Neural progenitor cell (in vitro differentiated cells): ENCODE measurements around the gene MACROD2. TPM values are rescaled to one million over a fixed set of nuclear protein-coding genes. Genes with fewer than 3 reads are reported as not detected.

Source experiments
- DNase-seq: peaks from one replicate; pipeline ENCODE4 v3.0.0-alpha.2; 2016; ENCODE audit warnings: low spot score
- H2AFZ ChIP-seq: fragments of 200-600 bp; sonication (generic); replicated peaks from 2 replicates; pipeline ENCODE4 v1.6.1; 2016; ENCODE audit warnings: antibody characterized with exemption
- H3F3A ChIP-seq: fragments of 200-600 bp; sonication (generic); 2 replicates; pipeline ENCODE4 v1.6.1; 2016; ENCODE audit warnings: antibody characterized with exemption, low read depth
- H3K27ac ChIP-seq: fragments of 200-600 bp; sonication (generic); 2 replicates; pipeline ENCODE4 v1.5.1; 2016; ENCODE audit warnings: mild to moderate bottlenecking
- H3K27me3 ChIP-seq: fragments of 200-600 bp; sonication (generic); 2 replicates; pipeline ENCODE4 v1.6.1; 2016; ENCODE audit warnings: mild to moderate bottlenecking, moderate library complexity
- H3K36me3 ChIP-seq: fragments of 200-600 bp; sonication (generic); 2 replicates; pipeline ENCODE4 v1.5.1; 2016
- H3K4me1 ChIP-seq: fragments of 200-600 bp; sonication (generic); 2 replicates; pipeline ENCODE4 v1.6.1; 2016; ENCODE audit warnings: mixed run types
- H3K4me2 ChIP-seq: fragments of 200-600 bp; sonication (generic); 2 replicates; pipeline ENCODE4 v1.6.1; 2016
- H3K4me3 ChIP-seq: fragments of 200-600 bp; sonication (generic); 2 replicates; pipeline ENCODE4 v1.5.1; 2016
- H3K79me2 ChIP-seq: fragments of 200-600 bp; sonication (generic); 2 replicates; pipeline ENCODE4 v1.6.1; 2016; ENCODE audit warnings: low read depth
- H3K9ac ChIP-seq: fragments of 200-600 bp; sonication (generic); 2 replicates; pipeline ENCODE4 v1.6.1; 2016
- H3K9me3 ChIP-seq: fragments of 200-600 bp; sonication (generic); 2 replicates; pipeline ENCODE4 v1.5.1; 2016; ENCODE audit warnings: low read depth
- H4K20me1 ChIP-seq: fragments of 200-600 bp; sonication (generic); 2 replicates; pipeline ENCODE4 v1.6.1; 2016; ENCODE audit warnings: low read depth
- H3K27ac Mint-ChIP-seq: 3 replicates; pipeline ENCODE4 v1.8.0; 2021; ENCODE audit warnings: mixed read lengths
- H3K27me3 Mint-ChIP-seq: 2 replicates; pipeline ENCODE4 v1.8.0; 2022; ENCODE audit warnings: low read depth, mild to moderate bottlenecking, inconsistent platforms, moderate library complexity, mixed read lengths; ENCODE audit not compliant: insufficient read depth
- H3K36me3 Mint-ChIP-seq: 3 replicates; pipeline ENCODE4 v1.8.0; 2021; ENCODE audit warnings: mixed read lengths
- H3K4me1 Mint-ChIP-seq: 3 replicates; pipeline ENCODE4 v1.8.0; 2021; ENCODE audit warnings: mixed read lengths
- H3K4me3 Mint-ChIP-seq: 3 replicates; pipeline ENCODE4 v1.8.0; 2021; ENCODE audit warnings: mild to moderate bottlenecking, moderate library complexity, mixed read lengths
- H3K9me3 Mint-ChIP-seq: 3 replicates; pipeline ENCODE4 v1.8.0; 2020; ENCODE audit warnings: mixed read lengths
- CTCF ChIP-seq: fragments of 200-600 bp; sonication (generic); IDR thresholded peaks from 2 replicates; pipeline ENCODE4 v1.5.1; 2017; ENCODE audit warnings: antibody characterized with exemption, mild to moderate bottlenecking
- EZH2 ChIP-seq: fragments of 200-600 bp; sonication (generic); IDR thresholded peaks from 2 replicates; pipeline ENCODE4 v1.6.1; 2017; ENCODE audit warnings: antibody characterized with exemption, mild to moderate bottlenecking, moderate library complexity
- EZH2phosphoT487 ChIP-seq: fragments of 200-600 bp; sonication (generic); IDR thresholded peaks from 2 replicates; pipeline ENCODE4 v1.6.1; 2017; ENCODE audit warnings: antibody characterized with exemption
- total RNA-seq: library from RNA; depleted of rRNA; stranded (reverse); fragments of >200 nt; gene quantifications from 2 replicates; pipeline ENCODE4 v1.2.3, GENCODE V29; 2015; ENCODE audit warnings: low replicate concordance

The MACROD2 gene
- total RNA-seq, 1 donor from 2014 or later: 11.9 TPM

- H3K27ac Mint-ChIP-seq: no peak overlapping the region
- H3K9ac ChIP-seq: no peak overlapping the region
- no peak overlapping the region for H3K4me2 ChIP-seq
- H3K4me1 ChIP-seq: peaks cover 4% of the 10 kb centered on the region
- no peak overlapping the region for H2AFZ ChIP-seq
- no peak for DNase-seq
- no peak overlapping the region for H3K4me3 Mint-ChIP-seq
- peaks cover 4% of the 10 kb centered on the region for H3K9me3 Mint-ChIP-seq
- H3K27me3 Mint-ChIP-seq: no peaks in the 10 kb centered on the region
- H3K9me3 ChIP-seq: no peaks in the 10 kb centered on the region
- no peaks in the 10 kb centered on the region for H3K79me2 ChIP-seq
- no peaks in the 10 kb centered on the region for H3K36me3 Mint-ChIP-seq
- H4K20me1 ChIP-seq: no peaks in the 10 kb centered on the region
- TF ChIP-seq EZH2phosphoT487 (no peak), EZH2 (no peak), CTCF (no peak)
- H3K27ac ChIP-seq: no peak overlapping the region
- H3K36me3 ChIP-seq: no peaks in the 10 kb centered on the region
- H3F3A ChIP-seq: no peaks in the 10 kb centered on the region
- H3K4me3 ChIP-seq: no peak overlapping the region
- no peaks in the 10 kb centered on the region for H3K4me1 Mint-ChIP-seq
- H3K27me3 ChIP-seq: no peaks in the 10 kb centered on the region
Measured at GRCh38 chr20:14801591-14802325, 806.4 kb downstream of the MACROD2 start.

GRCh38 chr20:14807224-14807623 lies 811.9 kb downstream of the MACROD2 start:
- Histone ChIP-seq H4K20me1 (no peaks in the 10 kb centered on the region), H3F3A (no peaks in the 10 kb centered on the region), H3K36me3 (no peaks in the 10 kb centered on the region), H3K4me2 (no peak overlapping the region), H3K79me2 (no peaks in the 10 kb centered on the region), H3K4me3 (no peak overlapping the region), H3K27ac (no peak overlapping the region), H3K9me3 (no peaks in the 10 kb centered on the region), H3K9ac (no peak overlapping the region), H3K27me3 (no peaks in the 10 kb centered on the region), H2AFZ (no peak overlapping the region), H3K4me1 (no peaks in the 10 kb centered on the region)
- TF ChIP-seq CTCF: no peak
- TF ChIP-seq EZH2: no peak
- no peak for TF ChIP-seq EZH2phosphoT487
- H3K4me3 Mint-ChIP-seq: no peak overlapping the region
- H3K4me1 Mint-ChIP-seq: no peaks in the 10 kb centered on the region
- no peak overlapping the region for H3K27ac Mint-ChIP-seq
- DNase-seq: no peak
- peaks cover 50% of the 10 kb centered on the region for H3K9me3 Mint-ChIP-seq
- H3K27me3 Mint-ChIP-seq: no peaks in the 10 kb centered on the region
- peaks cover 6% of the 10 kb centered on the region for H3K36me3 Mint-ChIP-seq

- Mint-ChIP-seq H3K4me3 (no peak overlapping the region), H3K4me1 (peaks cover 8% of the 10 kb centered on the region)
Measured at GRCh38 chr20:14815340-14815739, 820.0 kb downstream of the MACROD2 start.

More at GRCh38 chr20:14815340-14815739, 820.0 kb downstream of the MACROD2 start:
- Histone ChIP-seq H3K4me2 (no peak overlapping the region), H3K9ac (no peak overlapping the region), H3K9me3 (no peaks in the 10 kb centered on the region), H3K27ac (no peak overlapping the region), H2AFZ (no peak overlapping the region), H3K27me3 (no peaks in the 10 kb centered on the region), H3K4me3 (no peak overlapping the region), H3K36me3 (no peaks in the 10 kb centered on the region), H3F3A (no peaks in the 10 kb centered on the region), H3K4me1 (peaks cover 6% of the 10 kb centered on the region), H4K20me1 (no peaks in the 10 kb centered on the region), H3K79me2 (no peaks in the 10 kb centered on the region)
- no peak for DNase-seq
- Mint-ChIP-seq H3K27ac (no peak overlapping the region), H3K36me3 (peaks cover 7% of the 10 kb centered on the region), H3K9me3 (peaks cover 18% of the 10 kb centered on the region), H3K27me3 (peaks cover 2% of the 10 kb centered on the region)
- TF ChIP-seq EZH2phosphoT487 (no peak), CTCF (no peak), EZH2 (no peak)
